ENCODE measurements around the gene NGB. TPM values are rescaled to one million over a fixed set of nuclear protein-coding genes. Genes with fewer than 3 reads are reported as not detected.

Gene NGB
- total RNA-seq, 1 donor from 2014 or later = not detected

DNA sequence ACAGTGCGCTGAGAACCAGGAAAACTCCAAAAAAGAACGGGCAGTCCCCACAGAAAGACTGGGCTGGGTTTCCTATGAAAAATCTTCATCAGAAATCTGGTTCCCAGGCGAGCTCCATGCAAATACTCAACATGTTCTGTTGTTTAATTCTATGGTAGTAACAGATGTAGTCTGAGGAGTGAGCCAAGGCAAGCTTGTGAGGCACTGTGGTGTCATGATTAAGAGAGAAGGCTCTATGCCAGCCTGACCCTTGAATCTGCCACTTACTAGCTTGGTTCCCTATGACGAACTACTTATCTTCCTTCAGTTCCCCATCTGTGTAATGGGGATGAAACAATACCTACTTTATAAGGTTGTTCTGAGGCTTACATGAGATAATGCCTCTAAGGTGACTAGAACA, 39.0 kb upstream of the NGB start:
- DNase-seq (no peak), ATAC-seq (no peak)
- Histone ChIP-seq H3K9me3 (no peaks in the 10 kb centered on the region), H3K27ac (no peak overlapping the region), H3K4me1 (peaks cover 6% of the 10 kb centered on the region), H3K36me3 (no peaks in the 10 kb centered on the region), H3K4me3 (no peak overlapping the region), H3K27me3 (ENCODE audit: low read depth) (no peaks in the 10 kb centered on the region)
- intact Hi-C loops (cut with DNase I) = no loop called here
- TF ChIP-seq, protein P1, sequence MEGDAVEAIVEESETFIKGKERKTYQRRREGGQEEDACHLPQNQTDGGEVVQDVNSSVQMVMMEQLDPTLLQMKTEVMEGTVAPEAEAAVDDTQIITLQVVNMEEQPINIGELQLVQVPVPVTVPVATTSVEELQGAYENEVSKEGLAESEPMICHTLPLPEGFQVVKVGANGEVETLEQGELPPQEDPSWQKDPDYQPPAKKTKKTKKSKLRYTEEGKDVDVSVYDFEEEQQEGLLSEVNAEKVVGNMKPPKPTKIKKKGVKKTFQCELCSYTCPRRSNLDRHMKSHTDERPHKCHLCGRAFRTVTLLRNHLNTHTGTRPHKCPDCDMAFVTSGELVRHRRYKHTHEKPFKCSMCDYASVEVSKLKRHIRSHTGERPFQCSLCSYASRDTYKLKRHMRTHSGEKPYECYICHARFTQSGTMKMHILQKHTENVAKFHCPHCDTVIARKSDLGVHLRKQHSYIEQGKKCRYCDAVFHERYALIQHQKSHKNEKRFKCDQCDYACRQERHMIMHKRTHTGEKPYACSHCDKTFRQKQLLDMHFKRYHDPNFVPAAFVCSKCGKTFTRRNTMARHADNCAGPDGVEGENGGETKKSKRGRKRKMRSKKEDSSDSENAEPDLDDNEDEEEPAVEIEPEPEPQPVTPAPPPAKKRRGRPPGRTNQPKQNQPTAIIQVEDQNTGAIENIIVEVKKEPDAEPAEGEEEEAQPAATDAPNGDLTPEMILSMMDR (IDR thresholded peaks at IDR 0.05) = no peak

DNA sequence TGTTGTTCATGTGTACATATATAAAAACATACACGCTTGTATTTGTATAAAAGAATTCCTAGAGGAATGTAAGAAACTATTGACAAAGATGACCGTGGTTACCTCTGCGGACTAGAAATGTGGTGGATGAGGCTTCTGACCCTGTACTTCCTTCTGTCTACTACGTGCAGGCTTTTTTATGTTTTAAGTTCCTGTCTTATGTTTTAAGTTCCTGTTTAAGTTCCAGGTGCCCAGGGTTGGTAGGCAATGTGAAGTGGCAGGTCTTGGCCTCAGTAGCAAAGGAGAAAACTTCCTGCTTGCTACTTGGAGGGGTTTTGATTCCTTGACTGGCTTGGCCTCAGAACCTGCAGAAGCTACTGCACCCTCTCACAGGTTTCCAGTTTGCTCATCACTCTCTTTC, 38.1 kb upstream of the NGB start:
- Histone ChIP-seq H3K27me3 (ENCODE audit: low read depth) (no peaks in the 10 kb centered on the region), H3K4me1 (peaks cover 7% of the 10 kb centered on the region)

DNA sequence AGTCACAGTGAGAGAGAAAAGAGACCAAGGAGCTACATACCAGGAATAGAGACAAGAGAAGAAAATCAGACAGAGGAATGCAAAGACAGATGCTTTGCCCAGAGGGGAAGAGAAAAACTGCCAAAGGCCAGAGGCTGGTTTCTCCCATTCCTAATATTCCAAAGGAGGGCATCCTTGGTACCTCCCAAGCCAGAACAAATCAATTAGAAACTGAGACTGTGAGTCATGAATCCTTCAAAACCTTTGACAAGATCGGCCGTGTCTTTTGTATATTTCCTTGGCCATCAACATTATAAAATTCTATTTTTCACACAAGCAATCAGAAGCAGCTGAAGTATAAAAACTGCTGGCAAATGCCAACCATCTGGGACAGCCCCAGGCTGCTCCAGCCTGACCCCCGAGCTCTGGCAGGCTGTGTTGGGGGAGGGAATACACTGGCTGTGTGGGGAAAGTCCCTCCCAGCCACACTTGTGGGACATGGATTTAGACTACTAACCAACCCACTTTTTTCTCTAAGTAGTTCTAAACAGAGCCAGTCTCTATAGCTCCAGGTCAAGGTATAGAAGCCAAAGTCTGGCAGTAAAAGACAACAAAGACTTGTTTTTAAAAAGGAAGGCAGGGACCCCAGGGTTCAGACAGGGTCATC, 36.0 kb upstream of the NGB start:
- ATAC-seq = no peak
- no peaks in the 10 kb centered on the region for H3K9me3 ChIP-seq
- intact Hi-C loops (cut with DNase I) = no loop called here
- no peak overlapping the region for H3K4me3 ChIP-seq
- peaks cover 9% of the 10 kb centered on the region for H3K36me3 ChIP-seq
- peaks cover 18% of the 10 kb centered on the region for H3K4me1 ChIP-seq
- TF ChIP-seq, protein P1 (IDR thresholded peaks at IDR 0.05) = no peak
- no peak for DNase-seq
- H3K27ac ChIP-seq = no peak overlapping the region
- H3K27me3 ChIP-seq (ENCODE audit: low read depth) = no peaks in the 10 kb centered on the region

More for the DNA sequence above, 38.1 kb upstream of the NGB start:
- Histone ChIP-seq H3K36me3 (peaks cover 5% of the 10 kb centered on the region), H3K27ac (no peak overlapping the region), H3K4me3 (no peak overlapping the region), H3K9me3 (no peaks in the 10 kb centered on the region)
- TF ChIP-seq, protein P1 (IDR thresholded peaks at IDR 0.05) = no peak
- intact Hi-C loops (cut with DNase I) = no loop called here
- no peak for DNase-seq
- no peak for ATAC-seq

DNA sequence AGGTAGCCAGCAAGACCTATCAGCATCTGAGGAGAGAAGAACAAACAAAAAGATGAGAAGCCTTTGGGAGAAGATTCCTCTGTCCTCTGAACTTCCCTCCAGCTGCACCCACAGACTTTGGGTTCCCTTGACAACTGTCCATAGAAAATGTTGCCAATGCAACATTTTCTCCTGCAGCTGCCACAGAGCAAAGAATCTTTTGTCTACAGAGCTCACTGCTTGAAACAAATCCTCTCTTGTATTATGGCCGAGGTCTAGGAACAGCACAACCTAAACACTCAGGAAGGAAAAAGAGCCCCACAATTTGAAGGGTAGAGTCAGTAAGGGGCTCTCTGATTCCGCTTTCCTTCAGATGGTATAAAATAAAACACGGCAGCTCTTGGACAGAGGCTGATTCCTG, 35.4 kb upstream of the NGB start:
- no peaks in the 10 kb centered on the region for H3K9me3 ChIP-seq
- no peak for DNase-seq
- peaks cover 18% of the 10 kb centered on the region for H3K4me1 ChIP-seq
- H3K36me3 ChIP-seq = peaks cover 13% of the 10 kb centered on the region
- H3K27me3 ChIP-seq (ENCODE audit: low read depth) = no peaks in the 10 kb centered on the region
- intact Hi-C loops (cut with DNase I) = no loop called here
- ATAC-seq = no peak
- TF ChIP-seq, protein P1 (IDR thresholded peaks at IDR 0.05) = no peak
- no peak overlapping the region for H3K4me3 ChIP-seq
- no peak overlapping the region for H3K27ac ChIP-seq

DNA sequence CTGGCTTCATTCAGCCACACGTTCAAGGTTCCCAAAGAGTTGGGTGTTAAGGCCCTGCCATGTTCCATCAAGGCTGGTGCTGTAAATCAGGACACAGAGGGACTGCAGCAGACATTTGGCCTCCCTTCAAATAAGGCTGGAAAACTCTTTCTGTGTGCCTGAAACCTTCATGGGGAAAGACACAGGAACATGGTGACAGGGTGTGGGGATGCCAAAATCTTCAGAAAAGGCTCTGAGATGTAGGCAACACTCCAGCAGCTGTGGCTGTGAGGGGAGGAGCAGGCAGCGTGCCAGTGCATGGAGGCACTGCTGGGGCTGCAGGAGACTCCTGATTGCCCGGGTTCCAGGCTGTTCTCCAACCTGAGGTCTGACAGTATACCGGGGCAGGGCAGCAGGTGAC, 34.7 kb upstream of the NGB start:
- TF ChIP-seq, protein P1 (IDR thresholded peaks at IDR 0.05) = no peak
- Histone ChIP-seq H3K9me3 (no peaks in the 10 kb centered on the region), H3K36me3 (peaks cover 13% of the 10 kb centered on the region), H3K4me1 (peaks cover 18% of the 10 kb centered on the region), H3K4me3 (no peak overlapping the region), H3K27me3 (ENCODE audit: low read depth) (no peaks in the 10 kb centered on the region), H3K27ac (no peak overlapping the region)
- intact Hi-C loops (cut with DNase I) = no loop called here
- no peak for DNase-seq
- no peak for ATAC-seq

All from lower lobe of right lung (tissue), 2 donors.